ENCODE measurements around the gene ZWILCH. TPM values are rescaled to one million over a fixed set of nuclear protein-coding genes. Genes with fewer than 3 reads are reported as not detected.

ZWILCH gene
- total and polyA plus RNA-seq, 2 experiments from 2014 or later = 51.0 to 64.1 TPM

DNA sequence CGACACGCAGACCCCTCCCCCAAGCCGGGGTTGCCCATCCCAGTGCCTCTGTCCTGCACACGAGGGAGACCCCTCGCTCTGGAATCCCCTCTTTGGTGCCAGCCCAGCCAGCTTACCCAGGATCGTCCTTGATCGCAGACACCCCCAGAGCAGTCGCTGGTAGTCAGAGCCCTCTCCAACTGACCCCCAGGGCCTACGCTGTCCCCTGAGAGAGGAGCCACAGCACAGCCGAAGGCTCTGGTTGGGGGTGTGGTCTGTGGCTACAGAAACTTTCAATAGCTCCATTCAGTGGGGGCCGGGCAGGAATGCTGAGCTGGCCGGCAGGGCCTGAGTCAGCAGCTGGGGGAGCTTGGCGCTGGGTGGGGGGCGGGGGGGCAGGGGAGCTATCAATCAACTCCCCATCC is 60.6 kb downstream of the ZWILCH start, which contains the start of gene LCTL (continued):
- TF ChIP-seq, protein P1, sequence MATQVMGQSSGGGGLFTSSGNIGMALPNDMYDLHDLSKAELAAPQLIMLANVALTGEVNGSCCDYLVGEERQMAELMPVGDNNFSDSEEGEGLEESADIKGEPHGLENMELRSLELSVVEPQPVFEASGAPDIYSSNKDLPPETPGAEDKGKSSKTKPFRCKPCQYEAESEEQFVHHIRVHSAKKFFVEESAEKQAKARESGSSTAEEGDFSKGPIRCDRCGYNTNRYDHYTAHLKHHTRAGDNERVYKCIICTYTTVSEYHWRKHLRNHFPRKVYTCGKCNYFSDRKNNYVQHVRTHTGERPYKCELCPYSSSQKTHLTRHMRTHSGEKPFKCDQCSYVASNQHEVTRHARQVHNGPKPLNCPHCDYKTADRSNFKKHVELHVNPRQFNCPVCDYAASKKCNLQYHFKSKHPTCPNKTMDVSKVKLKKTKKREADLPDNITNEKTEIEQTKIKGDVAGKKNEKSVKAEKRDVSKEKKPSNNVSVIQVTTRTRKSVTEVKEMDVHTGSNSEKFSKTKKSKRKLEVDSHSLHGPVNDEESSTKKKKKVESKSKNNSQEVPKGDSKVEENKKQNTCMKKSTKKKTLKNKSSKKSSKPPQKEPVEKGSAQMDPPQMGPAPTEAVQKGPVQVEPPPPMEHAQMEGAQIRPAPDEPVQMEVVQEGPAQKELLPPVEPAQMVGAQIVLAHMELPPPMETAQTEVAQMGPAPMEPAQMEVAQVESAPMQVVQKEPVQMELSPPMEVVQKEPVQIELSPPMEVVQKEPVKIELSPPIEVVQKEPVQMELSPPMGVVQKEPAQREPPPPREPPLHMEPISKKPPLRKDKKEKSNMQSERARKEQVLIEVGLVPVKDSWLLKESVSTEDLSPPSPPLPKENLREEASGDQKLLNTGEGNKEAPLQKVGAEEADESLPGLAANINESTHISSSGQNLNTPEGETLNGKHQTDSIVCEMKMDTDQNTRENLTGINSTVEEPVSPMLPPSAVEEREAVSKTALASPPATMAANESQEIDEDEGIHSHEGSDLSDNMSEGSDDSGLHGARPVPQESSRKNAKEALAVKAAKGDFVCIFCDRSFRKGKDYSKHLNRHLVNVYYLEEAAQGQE (IDR thresholded peaks at IDR 0.05; ENCODE audit: unreplicated experiment) = no peak
- TF ChIP-seq EZH2 (IDR thresholded peaks at IDR 0.05; ENCODE audit: low read depth, unreplicated experiment) = no peak

- H3K79me2 ChIP-seq (replicated peaks; ENCODE audit: insufficient read depth) = no peaks in the 10 kb centered on the region
- peaks cover 26% of the 10 kb centered on the region for H3K4me1 ChIP-seq (ENCODE audit: insufficient read depth)
- peaks cover 28% of the 10 kb centered on the region for H3K4me1 Mint-ChIP-seq
- ATAC-seq = peak; percentile 53
- H2AFZ ChIP-seq = peak overlapping the region; percentile 77; the same call in 1 of the 2 replicates
- H3K4me3 Mint-ChIP-seq = no peak overlapping the region; the same call in 2 of the 3 replicates
- H3F3A ChIP-seq (replicated peaks; ENCODE audit: low read depth) = 0 out of 2 replicates have a peak, but pooled peaks cover 6% of the 10 kb centered on the region
- no peaks in the 10 kb centered on the region for H4K20me1 ChIP-seq (replicated peaks; ENCODE audit: insufficient read depth)
- H3K4me3 ChIP-seq = no peak overlapping the region
- TF ChIP-seq ZNF114 (CRISPR knock-in tag; IDR thresholded peaks at IDR 0.05) = no peak
- TF ChIP-seq CREB1 (CRISPR knock-in tag; IDR thresholded peaks at IDR 0.05; ENCODE audit: low read depth) = no peak
- TF ChIP-seq, protein P2, sequence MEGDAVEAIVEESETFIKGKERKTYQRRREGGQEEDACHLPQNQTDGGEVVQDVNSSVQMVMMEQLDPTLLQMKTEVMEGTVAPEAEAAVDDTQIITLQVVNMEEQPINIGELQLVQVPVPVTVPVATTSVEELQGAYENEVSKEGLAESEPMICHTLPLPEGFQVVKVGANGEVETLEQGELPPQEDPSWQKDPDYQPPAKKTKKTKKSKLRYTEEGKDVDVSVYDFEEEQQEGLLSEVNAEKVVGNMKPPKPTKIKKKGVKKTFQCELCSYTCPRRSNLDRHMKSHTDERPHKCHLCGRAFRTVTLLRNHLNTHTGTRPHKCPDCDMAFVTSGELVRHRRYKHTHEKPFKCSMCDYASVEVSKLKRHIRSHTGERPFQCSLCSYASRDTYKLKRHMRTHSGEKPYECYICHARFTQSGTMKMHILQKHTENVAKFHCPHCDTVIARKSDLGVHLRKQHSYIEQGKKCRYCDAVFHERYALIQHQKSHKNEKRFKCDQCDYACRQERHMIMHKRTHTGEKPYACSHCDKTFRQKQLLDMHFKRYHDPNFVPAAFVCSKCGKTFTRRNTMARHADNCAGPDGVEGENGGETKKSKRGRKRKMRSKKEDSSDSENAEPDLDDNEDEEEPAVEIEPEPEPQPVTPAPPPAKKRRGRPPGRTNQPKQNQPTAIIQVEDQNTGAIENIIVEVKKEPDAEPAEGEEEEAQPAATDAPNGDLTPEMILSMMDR (conservative IDR thresholded peaks at IDR 0.05; ENCODE audit: low read depth in 2 of 2) = peak; percentile 85 to 86
- TF ChIP-seq ETS1 (IDR thresholded peaks at IDR 0.05) = no peak
- no peak for TF ChIP-seq EZH2phosphoT487 (IDR thresholded peaks at IDR 0.05; ENCODE audit: unreplicated experiment)
- no peak overlapping the region for H3K4me2 ChIP-seq
- H3K27ac ChIP-seq (ENCODE audit: low read depth) = no peak overlapping the region; the same call in 1 of the 2 replicates
- peaks cover 15% of the 10 kb centered on the region for H3K27me3 Mint-ChIP-seq (ENCODE audit: insufficient read depth, low read depth, poor library complexity)
- H3K9me3 Mint-ChIP-seq = no peaks in the 10 kb centered on the region
- no peaks in the 10 kb centered on the region for H3K27me3 ChIP-seq (ENCODE audit: insufficient read depth)
- H3K9me2 ChIP-seq (ENCODE audit: insufficient read depth) = no peaks in the 10 kb centered on the region
- H3K36me3 ChIP-seq (ENCODE audit: insufficient read depth) = no peaks in the 10 kb centered on the region
- peak; percentile 95 for DNase-seq (ENCODE audit: low spot score)
- H3K27ac Mint-ChIP-seq = peak overlapping the region; percentile 76; the same call in 1 of the 2 replicates
- H3K36me3 Mint-ChIP-seq (ENCODE audit: low read depth) = peaks cover 5% of the 10 kb centered on the region; the same call in 1 of the 3 replicates
Observed at GRCh38 chr15:66566963-66567531, 61.9 kb downstream of the ZWILCH start.

Data from GM23338 (cell line).